ENCODE results near the gene RNASEH2B.

RNASEH2B gene

DNA sequence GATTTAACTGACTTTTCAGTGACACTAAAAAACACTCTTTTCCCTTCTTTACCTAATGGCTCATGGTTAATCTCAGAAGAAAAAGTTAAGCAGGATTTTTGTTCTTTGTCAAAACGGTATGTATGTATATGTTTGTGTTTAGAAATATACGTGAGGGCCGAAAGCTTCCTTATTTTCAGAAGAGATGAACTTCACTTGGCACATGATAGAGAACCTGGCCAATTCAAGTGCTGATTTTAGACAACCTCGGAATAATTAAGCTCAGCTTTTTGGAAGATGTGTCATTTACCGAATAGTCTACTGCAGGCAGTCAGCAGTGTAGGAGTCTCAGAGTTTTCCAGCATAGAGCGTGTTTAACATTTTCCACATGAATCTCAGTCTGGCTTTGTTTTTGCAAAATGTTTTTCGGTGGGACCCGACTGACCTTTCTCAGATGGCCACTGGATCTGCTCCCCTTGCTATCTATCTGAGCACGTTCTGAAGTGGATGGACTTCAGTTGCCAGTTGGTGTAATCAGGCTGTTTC is 4.6 kb downstream of the RNASEH2B start:
- Histone ChIP-seq H3K36me3 (ENCODE audit: control insufficient read depth in 1 of 2, insufficient read depth in 2 of 2, low read depth in 1 of 2, low read length in 2 of 2) (no peaks in the 10 kb centered on the region), H3K18ac (ENCODE audit: low read depth in 1 of 2, low read length in 2 of 2) (peak overlapping the region; percentile 11 to 28)
- 56% methylated on average over 9 of the region's 9 CpGs for WGBS

GRCh38 chr13:50914848-50915247 is 5.3 kb downstream of the RNASEH2B start:
- H4K91ac ChIP-seq (ENCODE audit: low read length) = no peak overlapping the region
- H2BK5ac ChIP-seq (ENCODE audit: low read depth, low read length, poor library complexity, severe bottlenecking) = no peak overlapping the region
- no peak overlapping the region for H3K18ac ChIP-seq (ENCODE audit: low read depth in 1 of 2, low read length in 2 of 2)
- peaks cover 33% of the 10 kb centered on the region for H3K79me1 ChIP-seq (replicated peaks; ENCODE audit: low read length, poor library complexity, severe bottlenecking)
- no peak overlapping the region for H3K23ac ChIP-seq (ENCODE audit: low read length in 2 of 2)
- peak overlapping the region; percentile 67 for H3K9ac ChIP-seq (ENCODE audit: low read length)
- H3K27me3 ChIP-seq (ENCODE audit: control insufficient read depth in 1 of 2, insufficient read depth in 1 of 2, low read length in 2 of 2) = no peaks in the 10 kb centered on the region
- H3K4me2 ChIP-seq (ENCODE audit: low read length, poor library complexity, severe bottlenecking) = no peak overlapping the region
- no peaks in the 10 kb centered on the region for H3K36me3 ChIP-seq (ENCODE audit: control insufficient read depth in 1 of 2, insufficient read depth in 2 of 2, low read depth in 1 of 2, low read length in 2 of 2)
- no peaks in the 10 kb centered on the region for H3K9me3 ChIP-seq (ENCODE audit: control insufficient read depth, low read length)
- H2AFZ ChIP-seq (ENCODE audit: low read depth, low read length) = no peak overlapping the region
- H3K27ac ChIP-seq (ENCODE audit: low read length, poor library complexity, severe bottlenecking) = no peak overlapping the region
- no peak overlapping the region for H3K14ac ChIP-seq (ENCODE audit: low read length in 2 of 2)
- 24% methylated on average over 1 of the region's 1 CpG for WGBS
- peak overlapping the region in 1 of 2 experiments; percentile 61 for H3K4ac ChIP-seq (ENCODE audit: low read depth in 1 of 2, low read length in 2 of 2)
- no peak overlapping the region for H2BK12ac ChIP-seq (ENCODE audit: low read length in 2 of 2)
- no peak overlapping the region for H2AK5ac ChIP-seq (ENCODE audit: low read length, severe bottlenecking)
- DNase-seq = peak; percentile 76
- no peak overlapping the region for H2BK15ac ChIP-seq (ENCODE audit: low read depth, poor library complexity, severe bottlenecking)
- peaks cover 4% of the 10 kb centered on the region for H3K4me1 ChIP-seq (ENCODE audit: control insufficient read depth, insufficient read depth, low read depth, low read length)
- no peak overlapping the region for H4K8ac ChIP-seq (ENCODE audit: low read length)
- no peak overlapping the region for H2BK120ac ChIP-seq (ENCODE audit: low read depth, low read length)
- H3K4me3 ChIP-seq (ENCODE audit: insufficient read depth in 1 of 2, low read depth in 1 of 2, low read length in 2 of 2) = peak overlapping the region in 1 of 2 experiments; percentile 28

More for the DNA sequence above, 4.6 kb downstream of the RNASEH2B start:
- DNase-seq = peak; percentile 34
- Histone ChIP-seq H4K91ac (ENCODE audit: low read length) (no peak overlapping the region), H3K9me3 (ENCODE audit: control insufficient read depth, low read length) (no peaks in the 10 kb centered on the region), H3K4me3 (ENCODE audit: insufficient read depth in 1 of 2, low read depth in 1 of 2, low read length in 2 of 2) (peak overlapping the region in 1 of 2 experiments; percentile 28), H2BK15ac (ENCODE audit: low read depth, poor library complexity, severe bottlenecking) (no peak overlapping the region), H3K4ac (ENCODE audit: low read depth in 1 of 2, low read length in 2 of 2) (no peak overlapping the region), H2AFZ (ENCODE audit: low read depth, low read length) (no peak overlapping the region), H2BK120ac (ENCODE audit: low read depth, low read length) (no peak overlapping the region), H2BK5ac (ENCODE audit: low read depth, low read length, poor library complexity, severe bottlenecking) (no peak overlapping the region), H4K8ac (ENCODE audit: low read length) (peak overlapping the region; percentile 45), H3K9ac (ENCODE audit: low read length) (peak overlapping the region; percentile 67), H3K27ac (ENCODE audit: low read length, poor library complexity, severe bottlenecking) (no peak overlapping the region), H3K4me2 (ENCODE audit: low read length, poor library complexity, severe bottlenecking) (no peak overlapping the region), H3K27me3 (ENCODE audit: control insufficient read depth in 1 of 2, insufficient read depth in 1 of 2, low read length in 2 of 2) (no peaks in the 10 kb centered on the region), H2BK12ac (ENCODE audit: low read length in 2 of 2) (no peak overlapping the region), H3K23ac (ENCODE audit: low read length in 2 of 2) (no peak overlapping the region), H2AK5ac (ENCODE audit: low read length, severe bottlenecking) (no peak overlapping the region), H3K14ac (ENCODE audit: low read length in 2 of 2) (no peak overlapping the region), H3K4me1 (ENCODE audit: control insufficient read depth, insufficient read depth, low read depth, low read length) (peaks cover 4% of the 10 kb centered on the region), H3K79me1 (replicated peaks; ENCODE audit: low read length, poor library complexity, severe bottlenecking) (peaks cover 32% of the 10 kb centered on the region)

GRCh38 chr13:50915565-50915964 is 6.0 kb downstream of the RNASEH2B start:
- Histone ChIP-seq H2BK5ac (ENCODE audit: low read depth, low read length, poor library complexity, severe bottlenecking) (no peak overlapping the region), H3K9me3 (ENCODE audit: control insufficient read depth, low read length) (no peaks in the 10 kb centered on the region), H2BK15ac (ENCODE audit: low read depth, poor library complexity, severe bottlenecking) (no peak overlapping the region), H2AK5ac (ENCODE audit: low read length, severe bottlenecking) (no peak overlapping the region), H3K27me3 (ENCODE audit: control insufficient read depth in 1 of 2, insufficient read depth in 1 of 2, low read length in 2 of 2) (no peaks in the 10 kb centered on the region), H3K4me1 (ENCODE audit: control insufficient read depth, insufficient read depth, low read depth, low read length) (peaks cover 2% of the 10 kb centered on the region), H3K23ac (ENCODE audit: low read length in 2 of 2) (no peak overlapping the region), H4K8ac (ENCODE audit: low read length) (no peak overlapping the region), H3K79me1 (replicated peaks; ENCODE audit: low read length, poor library complexity, severe bottlenecking) (peaks cover 31% of the 10 kb centered on the region), H3K36me3 (ENCODE audit: control insufficient read depth in 1 of 2, insufficient read depth in 2 of 2, low read depth in 1 of 2, low read length in 2 of 2) (no peaks in the 10 kb centered on the region), H2BK12ac (ENCODE audit: low read length in 2 of 2) (peak overlapping the region in 1 of 2 experiments; percentile 97), H2AFZ (ENCODE audit: low read depth, low read length) (no peak overlapping the region), H3K4ac (ENCODE audit: low read depth in 1 of 2, low read length in 2 of 2) (peak overlapping the region in 1 of 2 experiments; percentile 61), H2BK120ac (ENCODE audit: low read depth, low read length) (no peak overlapping the region), H3K18ac (ENCODE audit: low read depth in 1 of 2, low read length in 2 of 2) (peak overlapping the region in 1 of 2 experiments; percentile 90), H3K27ac (ENCODE audit: low read length, poor library complexity, severe bottlenecking) (no peak overlapping the region), H3K4me3 (ENCODE audit: insufficient read depth in 1 of 2, low read depth in 1 of 2, low read length in 2 of 2) (no peak overlapping the region), H4K91ac (ENCODE audit: low read length) (no peak overlapping the region), H3K9ac (ENCODE audit: low read length) (no peak overlapping the region), H3K4me2 (ENCODE audit: low read length, poor library complexity, severe bottlenecking) (no peak overlapping the region), H3K14ac (ENCODE audit: low read length in 2 of 2) (peak overlapping the region in 1 of 2 experiments; percentile 32)
- DNase-seq = no peak
- WGBS = 92% methylated on average over 5 of the region's 5 CpGs

DNA sequence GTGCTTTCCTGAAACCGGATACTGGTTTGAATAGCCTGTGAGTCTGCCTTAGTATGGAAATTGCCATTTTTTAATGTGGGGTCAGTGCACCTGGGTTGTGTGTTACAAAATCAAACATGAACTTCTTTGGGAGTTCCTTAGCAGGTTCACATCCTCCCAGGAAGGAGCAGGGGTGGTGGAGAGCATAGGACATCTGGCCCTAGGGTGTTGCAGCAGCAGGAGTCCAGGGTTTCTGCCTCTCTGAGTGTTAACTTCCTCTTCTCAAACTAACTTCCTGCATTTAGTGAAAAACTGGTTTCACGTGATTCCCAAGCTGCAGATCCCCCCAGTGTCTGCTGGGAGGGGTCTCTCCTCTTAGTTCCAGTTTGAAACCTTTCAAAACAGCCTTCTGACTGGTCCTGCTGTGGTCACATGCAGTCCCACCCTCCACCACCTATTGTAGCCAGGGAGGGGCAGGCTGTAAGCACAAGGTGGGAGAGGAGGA is 7.2 kb downstream of the RNASEH2B start:
- Histone ChIP-seq H4K8ac (ENCODE audit: low read length) (peak overlapping the region; percentile 90), H3K9ac (ENCODE audit: low read length) (no peak overlapping the region), H3K36me3 (ENCODE audit: control insufficient read depth in 1 of 2, insufficient read depth in 2 of 2, low read depth in 1 of 2, low read length in 2 of 2) (no peaks in the 10 kb centered on the region), H2BK15ac (ENCODE audit: low read depth, poor library complexity, severe bottlenecking) (no peak overlapping the region), H3K4me3 (ENCODE audit: insufficient read depth in 1 of 2, low read depth in 1 of 2, low read length in 2 of 2) (no peak overlapping the region), H2BK5ac (ENCODE audit: low read depth, low read length, poor library complexity, severe bottlenecking) (no peak overlapping the region), H2BK120ac (ENCODE audit: low read depth, low read length) (no peak overlapping the region), H3K27me3 (ENCODE audit: control insufficient read depth in 1 of 2, insufficient read depth in 1 of 2, low read length in 2 of 2) (no peaks in the 10 kb centered on the region), H3K27ac (ENCODE audit: low read length, poor library complexity, severe bottlenecking) (no peak overlapping the region), H3K4me2 (ENCODE audit: low read length, poor library complexity, severe bottlenecking) (no peak overlapping the region), H3K79me1 (replicated peaks; ENCODE audit: low read length, poor library complexity, severe bottlenecking) (peaks cover 33% of the 10 kb centered on the region), H4K91ac (ENCODE audit: low read length) (peak overlapping the region; percentile 93), H3K14ac (ENCODE audit: low read length in 2 of 2) (peak overlapping the region in 1 of 2 experiments; percentile 68), H2AK5ac (ENCODE audit: low read length, severe bottlenecking) (no peak overlapping the region), H3K18ac (ENCODE audit: low read depth in 1 of 2, low read length in 2 of 2) (peak overlapping the region; percentile 75 to 86), H3K23ac (ENCODE audit: low read length in 2 of 2) (peak overlapping the region in 1 of 2 experiments; percentile 20), H2AFZ (ENCODE audit: low read depth, low read length) (peak overlapping the region; percentile 79), H3K9me3 (ENCODE audit: control insufficient read depth, low read length) (peaks cover 10% of the 10 kb centered on the region), H3K4ac (ENCODE audit: low read depth in 1 of 2, low read length in 2 of 2) (peak overlapping the region; percentile 25 to 34), H3K4me1 (ENCODE audit: control insufficient read depth, insufficient read depth, low read depth, low read length) (peaks cover 2% of the 10 kb centered on the region), H2BK12ac (ENCODE audit: low read length in 2 of 2) (peak overlapping the region in 1 of 2 experiments; percentile 69)
- DNase-seq = peak; percentile 9
- WGBS = 50% methylated on average over 2 of the region's 2 CpGs

Data from mesenchymal stem cell (in vitro differentiated cells and primary cell).